ENCODE data around the gene SPATA31C1.

- TF ChIP-seq TARDBP (IDR thresholded peaks at IDR 0.05) (no peak), SUZ12 (IDR thresholded peaks at IDR 0.05) (no peak), HDGF (IDR thresholded peaks at IDR 0.05; ENCODE audit: borderline replicate concordance) (no peak), BHLHE40 (IDR thresholded peaks at IDR 0.05; ENCODE audit: borderline replicate concordance) (no peak), NFRKB (IDR thresholded peaks at IDR 0.05) (no peak), L3MBTL2 (conservative IDR thresholded peaks at IDR 0.05) (no peak), LEF1 (IDR thresholded peaks at IDR 0.05; ENCODE audit: borderline replicate concordance) (no peak)
- TF ChIP-seq, protein P1, sequence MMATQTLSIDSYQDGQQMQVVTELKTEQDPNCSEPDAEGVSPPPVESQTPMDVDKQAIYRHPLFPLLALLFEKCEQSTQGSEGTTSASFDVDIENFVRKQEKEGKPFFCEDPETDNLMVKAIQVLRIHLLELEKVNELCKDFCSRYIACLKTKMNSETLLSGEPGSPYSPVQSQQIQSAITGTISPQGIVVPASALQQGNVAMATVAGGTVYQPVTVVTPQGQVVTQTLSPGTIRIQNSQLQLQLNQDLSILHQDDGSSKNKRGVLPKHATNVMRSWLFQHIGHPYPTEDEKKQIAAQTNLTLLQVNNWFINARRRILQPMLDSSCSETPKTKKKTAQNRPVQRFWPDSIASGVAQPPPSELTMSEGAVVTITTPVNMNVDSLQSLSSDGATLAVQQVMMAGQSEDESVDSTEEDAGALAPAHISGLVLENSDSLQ (IDR thresholded peaks at IDR 0.05), result no peak
Measured at GRCh38 chr9:87884578-87885459, 32.9 kb upstream of the SPATA31C1 start.

Measured in HEK293T (cell line).